HepG2 (cell line): ENCODE measurements around the gene WWC1. TPM values are rescaled to one million over a fixed set of nuclear protein-coding genes. Genes with fewer than 3 reads are reported as not detected.

Experiments
- ATF7 ChIP-seq, 2 experiments: fragments of 450-650 bp in 1 of 2; sonication (generic) in 1 of 2; formaldehyde crosslinking in 1 of 2; IDR thresholded peaks; 2 replicates each; pipeline versions ENCODE4 v1.4.0 to v1.6.1; 2016 to 2020; ENCODE audit warnings: antibody characterized with exemption in 1 of 2, mild to moderate bottlenecking in 1 of 2, missing genetic modification reagents in 1 of 2
- MTA1 ChIP-seq: sonication (generic); formaldehyde crosslinking; IDR thresholded peaks from 2 replicates; pipeline ENCODE4 v1.4.0; 2020; ENCODE audit warnings: missing genetic modification reagents, mild to moderate bottlenecking, borderline replicate concordance
- SALL1 ChIP-seq: sonication (generic); formaldehyde crosslinking; IDR thresholded peaks from 2 replicates; pipeline ENCODE4 v1.8.0; 2022; ENCODE audit warnings: mild to moderate bottlenecking, missing genetic modification reagents
- WIZ ChIP-seq: sonication (generic); formaldehyde crosslinking; IDR thresholded peaks from 2 replicates; pipeline ENCODE4 v1.5.1; 2020; ENCODE audit warnings: mild to moderate bottlenecking, missing genetic modification reagents
- ZFP36L1 ChIP-seq: sonication (generic); formaldehyde crosslinking; IDR thresholded peaks from 2 replicates; pipeline ENCODE4 v1.8.0; 2022; ENCODE audit warnings: mild to moderate bottlenecking, missing genetic modification reagents, moderate library complexity
- ZNF142 ChIP-seq: sonication (generic); formaldehyde crosslinking; IDR thresholded peaks from 2 replicates; pipeline ENCODE4 v1.4.0; 2020; ENCODE audit warnings: missing genetic modification reagents
- polyA plus RNA-seq, 8 experiments: library from polyadenylated mRNA; depleted of rRNA in 3 of 8; stranded (reverse) in 7 of 8; unstranded in 1 of 8; fragments of >200 nt; fragmentation: Illumina TruSeq in 4 of 8; extraction: Trizol in 4 of 8; gene quantifications; 2 replicates each; pipeline versions ENCODE4 v1.2.1 to v1.2.3, GENCODE V29; 2011 to 2016; ENCODE audit warnings: low read depth in 4 of 8, missing spikeins in 1 of 8, mixed read lengths in 1 of 8; ENCODE audit not compliant: insufficient read depth in 1 of 8
- total RNA-seq, 5 experiments: library from RNA; depleted of rRNA; stranded (reverse); fragments of >200 nt; fragmentation: Illumina TruSeq; extraction: Trizol; gene quantifications; 2 replicates each; pipeline ENCODE4 v1.2.3, GENCODE V29; 2016; ENCODE audit warnings: low read depth in 1 of 5
- TF ChIP-seq, protein P1 (sequence below): sonication (generic); formaldehyde crosslinking; IDR thresholded peaks from one replicate; pipeline ENCODE4 v1.5.1; 2020; ENCODE audit warnings: mild to moderate bottlenecking, missing genetic modification reagents; ENCODE audit errors: not compliant biosample characterization

WWC1 gene
- total and polyA plus RNA-seq, 2 of the 13 experiments (the other 11 are each of a cell fraction or from before 2014, with no cell fraction given) = 8.3 to 17.9 TPM

DNA sequence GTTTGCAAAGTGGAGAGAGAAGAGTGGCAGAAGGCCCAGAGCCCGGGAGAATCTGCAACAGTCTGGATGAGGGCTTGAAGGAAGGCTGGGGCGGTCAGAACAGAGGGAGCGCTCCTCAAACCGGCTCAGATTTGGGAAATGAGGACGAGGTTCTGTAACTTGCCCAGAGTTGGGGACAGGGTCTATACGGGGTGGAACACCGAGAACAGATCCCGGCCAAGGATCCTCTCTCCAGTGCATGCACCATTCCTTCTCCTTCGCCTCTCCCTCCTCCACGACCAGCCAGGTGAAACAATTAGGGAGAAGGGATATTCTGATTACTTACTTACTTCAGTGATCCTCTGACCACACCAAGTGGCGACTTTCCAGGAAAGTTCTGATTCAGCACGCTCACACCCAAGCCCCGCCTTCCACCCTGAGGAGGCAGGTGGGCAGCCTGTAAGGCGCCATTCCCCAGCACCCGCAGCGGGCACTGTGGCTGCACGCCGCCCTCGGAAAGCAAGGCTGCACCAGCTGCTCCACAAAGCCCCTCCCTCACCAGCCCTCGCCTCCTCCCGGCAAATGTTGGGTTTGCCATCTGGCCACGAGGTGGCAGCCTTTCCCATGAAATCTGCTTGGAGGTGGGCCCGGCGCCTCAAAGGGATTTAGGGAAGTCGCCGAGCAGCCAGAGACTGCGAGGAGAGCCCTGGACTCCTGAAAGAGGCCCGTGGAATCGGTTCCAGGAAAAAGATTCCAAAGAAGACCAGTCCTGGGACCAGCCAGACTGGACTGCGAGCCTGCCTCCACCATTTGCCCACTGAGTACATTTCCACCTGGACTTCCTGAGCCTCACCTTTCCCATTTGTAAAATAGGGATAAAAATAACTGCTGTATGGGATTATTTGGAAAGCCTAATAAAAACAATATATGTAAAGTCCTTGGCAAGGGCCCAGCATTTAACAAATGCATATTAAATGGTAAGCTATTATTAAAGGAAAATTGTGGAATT is 22.2 kb upstream of the WWC1 start (continued):
- TF ChIP-seq WIZ (CRISPR knock-in tag) (no peak), SALL1 (CRISPR knock-in tag) (peak; percentile 74), ATF7 (IDR thresholded peaks at IDR 0.05) (no peak), ATF7 (CRISPR knock-in tag; IDR thresholded peaks at IDR 0.05) (no peak), ZNF142 (no peak), ZFP36L1 (CRISPR knock-in tag) (peak; percentile 41; the same call in 1 of the 2 replicates), MTA1 (CRISPR knock-in tag) (0 out of 2 replicates have a peak, but pooled peaks have one; percentile 20)
- TF ChIP-seq, protein P1, sequence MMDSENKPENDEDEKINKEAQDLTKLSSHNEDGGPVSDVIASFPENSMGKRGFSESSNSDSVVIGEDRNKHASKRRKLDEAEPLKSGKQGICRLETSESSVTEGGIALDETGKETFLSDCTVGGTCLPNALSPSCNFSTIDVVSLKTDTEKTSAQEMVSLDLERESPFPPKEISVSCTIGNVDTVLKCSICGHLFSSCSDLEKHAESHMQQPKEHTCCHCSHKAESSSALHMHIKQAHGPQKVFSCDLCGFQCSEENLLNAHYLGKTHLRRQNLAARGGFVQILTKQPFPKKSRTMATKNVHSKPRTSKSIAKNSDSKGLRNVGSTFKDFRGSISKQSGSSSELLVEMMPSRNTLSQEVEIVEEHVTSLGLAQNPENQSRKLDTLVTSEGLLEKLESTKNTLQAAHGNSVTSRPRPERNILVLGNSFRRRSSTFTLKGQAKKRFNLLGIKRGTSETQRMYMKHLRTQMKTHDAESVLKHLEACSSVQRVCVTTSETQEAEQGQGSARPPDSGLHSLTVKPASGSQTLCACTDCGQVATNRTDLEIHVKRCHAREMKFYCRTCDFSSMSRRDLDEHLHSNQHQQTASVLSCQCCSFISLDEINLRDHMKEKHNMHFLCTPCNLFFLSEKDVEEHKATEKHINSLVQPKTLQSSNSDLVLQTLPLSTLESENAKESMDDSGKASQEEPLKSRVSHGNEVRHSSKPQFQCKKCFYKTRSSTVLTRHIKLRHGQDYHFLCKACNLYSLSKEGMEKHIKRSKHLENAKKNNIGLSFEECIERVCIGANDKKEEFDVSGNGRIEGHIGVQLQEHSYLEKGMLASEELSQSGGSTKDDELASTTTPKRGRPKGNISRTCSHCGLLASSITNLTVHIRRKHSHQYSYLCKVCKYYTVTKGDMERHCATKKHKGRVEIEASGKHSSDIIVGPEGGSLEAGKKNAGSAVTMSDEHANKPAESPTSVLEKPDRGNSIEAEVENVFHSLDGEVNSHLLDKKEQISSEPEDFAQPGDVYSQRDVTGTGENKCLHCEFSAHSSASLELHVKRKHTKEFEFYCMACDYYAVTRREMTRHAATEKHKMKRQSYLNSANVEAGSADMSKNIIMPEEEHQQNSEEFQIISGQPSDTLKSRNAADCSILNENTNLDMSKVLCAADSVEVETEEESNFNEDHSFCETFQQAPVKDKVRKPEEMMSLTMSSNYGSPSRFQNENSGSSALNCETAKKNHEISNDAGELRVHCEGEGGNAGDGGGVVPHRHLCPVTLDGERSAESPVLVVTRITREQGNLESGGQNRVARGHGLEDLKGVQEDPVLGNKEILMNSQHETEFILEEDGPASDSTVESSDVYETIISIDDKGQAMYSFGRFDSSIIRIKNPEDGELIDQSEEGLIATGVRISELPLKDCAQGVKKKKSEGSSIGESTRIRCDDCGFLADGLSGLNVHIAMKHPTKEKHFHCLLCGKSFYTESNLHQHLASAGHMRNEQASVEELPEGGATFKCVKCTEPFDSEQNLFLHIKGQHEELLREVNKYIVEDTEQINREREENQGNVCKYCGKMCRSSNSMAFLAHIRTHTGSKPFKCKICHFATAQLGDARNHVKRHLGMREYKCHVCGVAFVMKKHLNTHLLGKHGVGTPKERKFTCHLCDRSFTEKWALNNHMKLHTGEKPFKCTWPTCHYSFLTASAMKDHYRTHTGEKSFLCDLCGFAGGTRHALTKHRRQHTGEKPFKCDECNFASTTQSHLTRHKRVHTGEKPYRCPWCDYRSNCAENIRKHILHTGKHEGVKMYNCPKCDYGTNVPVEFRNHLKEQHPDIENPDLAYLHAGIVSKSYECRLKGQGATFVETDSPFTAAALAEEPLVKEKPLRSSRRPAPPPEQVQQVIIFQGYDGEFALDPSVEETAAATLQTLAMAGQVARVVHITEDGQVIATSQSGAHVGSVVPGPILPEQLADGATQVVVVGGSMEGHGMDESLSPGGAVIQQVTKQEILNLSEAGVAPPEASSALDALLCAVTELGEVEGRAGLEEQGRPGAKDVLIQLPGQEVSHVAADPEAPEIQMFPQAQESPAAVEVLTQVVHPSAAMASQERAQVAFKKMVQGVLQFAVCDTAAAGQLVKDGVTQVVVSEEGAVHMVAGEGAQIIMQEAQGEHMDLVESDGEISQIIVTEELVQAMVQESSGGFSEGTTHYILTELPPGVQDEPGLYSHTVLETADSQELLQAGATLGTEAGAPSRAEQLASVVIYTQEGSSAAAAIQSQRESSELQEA (CRISPR knock-in tag) = peak; percentile 45
- TF ChIP-seq, all 625 proteins: peak for 149
